Measurements from ENCODE around the gene CBS.
"Not testable (repeated sequence)": the region's sequence is repeated elsewhere in the genome, so short reads cannot be mapped to it uniquely, and the experiment has no call there.

CBS gene

GRCh38 chr21:43075170-43076022, at the start of gene CBS:
TSS of gene CBS (minus strand) at chr21:43075835. CDS start at chr21:43072193, 3,642 bp downstream.
- not testable (repeated sequence) for DNase-seq

GRCh38 chr21:43115956-43116355, 40.3 kb upstream of the CBS start:
- not testable (repeated sequence) for DNase-seq

GRCh38 chr21:43114483-43114882, 38.8 kb upstream of the CBS start:
- not testable (repeated sequence) for DNase-seq

- DNase-seq = not testable (repeated sequence)
Measured at GRCh38 chr21:43109006-43109405, 33.4 kb upstream of the CBS start.

- not testable (repeated sequence) for DNase-seq
Measured at GRCh38 chr21:43108177-43108576, 32.5 kb upstream of the CBS start.

DNA sequence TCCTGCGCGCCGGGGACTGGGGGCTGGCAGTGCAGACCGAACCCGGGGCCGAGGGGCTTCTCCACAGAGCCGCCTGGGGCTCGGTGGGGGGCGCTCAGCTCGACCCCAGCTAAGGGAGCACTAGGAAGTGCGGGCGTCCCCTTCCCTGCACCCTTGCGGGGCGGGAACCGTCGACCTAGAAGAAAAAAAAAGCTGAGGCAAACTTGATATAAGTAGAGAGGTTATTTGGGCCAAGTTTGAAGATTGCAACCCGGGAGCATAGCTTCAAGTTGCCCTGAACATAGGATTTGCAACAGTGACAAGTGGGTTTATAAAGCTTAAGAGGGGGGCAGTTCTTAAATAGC, 32.1 kb upstream of the CBS start:
- not testable (repeated sequence) for DNase-seq

- not testable (repeated sequence) for DNase-seq
Measured at GRCh38 chr21:43106965-43107793, 31.5 kb upstream of the CBS start, which contains the start of gene U2AF1. TSS of gene U2AF1 (minus strand) at chr21:43107570. CDS start at chr21:43107494, 76 bp downstream.

- DNase-seq = not testable (repeated sequence)
Measured at GRCh38 chr21:43104642-43105041, 29.0 kb upstream of the CBS start.

- not testable (repeated sequence) for DNase-seq
Measured at GRCh38 chr21:43102281-43102680, 26.6 kb upstream of the CBS start.

DNA sequence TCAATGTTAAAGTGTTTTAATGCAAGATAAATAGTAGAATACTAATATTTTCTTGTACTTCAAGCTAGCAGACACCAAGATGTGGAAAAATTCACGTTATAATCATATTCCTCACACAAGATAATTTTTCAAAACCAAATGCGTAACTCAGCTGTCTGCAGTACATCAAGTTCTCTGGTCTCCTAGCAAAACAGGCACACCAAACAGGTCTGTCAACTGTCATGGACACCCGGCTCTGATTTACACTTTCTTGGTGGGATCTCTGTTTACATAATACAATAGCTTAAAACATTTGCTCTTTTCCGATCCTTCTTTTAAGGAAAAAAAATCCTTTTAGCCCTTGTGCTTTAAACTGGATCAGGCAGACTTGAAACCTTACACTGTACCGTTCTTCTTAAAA, 26.0 kb upstream of the CBS start:
- DNase-seq = not testable (repeated sequence)

- not testable (repeated sequence) for DNase-seq
Measured at GRCh38 chr21:43101000-43101399, 25.4 kb upstream of the CBS start.

- not testable (repeated sequence) for DNase-seq
Measured at GRCh38 chr21:43091979-43092614, 16.5 kb upstream of the CBS start.

- not testable (repeated sequence) for DNase-seq
Measured at GRCh38 chr21:43090947-43091346, 15.3 kb upstream of the CBS start.

DNA sequence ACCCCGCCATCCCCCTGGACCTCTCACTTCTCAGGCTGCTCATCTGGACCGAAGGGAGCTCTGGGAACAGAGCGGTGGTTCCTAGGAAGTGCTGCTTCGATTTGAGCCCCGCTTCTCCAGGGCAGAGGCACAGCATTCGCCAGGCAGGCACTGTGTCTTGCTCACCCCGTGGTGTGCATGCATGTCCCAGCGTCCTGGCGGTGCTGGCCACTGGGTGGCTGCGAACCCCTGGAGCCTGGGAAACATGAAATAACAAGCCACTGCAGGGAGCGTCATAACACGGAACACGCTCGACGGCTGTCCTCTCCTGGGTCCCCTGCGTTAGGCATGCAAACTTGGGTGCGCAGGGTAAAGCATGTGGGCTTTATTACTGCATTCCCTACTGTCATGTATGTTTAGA, 13.8 kb upstream of the CBS start:
- not testable (repeated sequence) for DNase-seq

DNA sequence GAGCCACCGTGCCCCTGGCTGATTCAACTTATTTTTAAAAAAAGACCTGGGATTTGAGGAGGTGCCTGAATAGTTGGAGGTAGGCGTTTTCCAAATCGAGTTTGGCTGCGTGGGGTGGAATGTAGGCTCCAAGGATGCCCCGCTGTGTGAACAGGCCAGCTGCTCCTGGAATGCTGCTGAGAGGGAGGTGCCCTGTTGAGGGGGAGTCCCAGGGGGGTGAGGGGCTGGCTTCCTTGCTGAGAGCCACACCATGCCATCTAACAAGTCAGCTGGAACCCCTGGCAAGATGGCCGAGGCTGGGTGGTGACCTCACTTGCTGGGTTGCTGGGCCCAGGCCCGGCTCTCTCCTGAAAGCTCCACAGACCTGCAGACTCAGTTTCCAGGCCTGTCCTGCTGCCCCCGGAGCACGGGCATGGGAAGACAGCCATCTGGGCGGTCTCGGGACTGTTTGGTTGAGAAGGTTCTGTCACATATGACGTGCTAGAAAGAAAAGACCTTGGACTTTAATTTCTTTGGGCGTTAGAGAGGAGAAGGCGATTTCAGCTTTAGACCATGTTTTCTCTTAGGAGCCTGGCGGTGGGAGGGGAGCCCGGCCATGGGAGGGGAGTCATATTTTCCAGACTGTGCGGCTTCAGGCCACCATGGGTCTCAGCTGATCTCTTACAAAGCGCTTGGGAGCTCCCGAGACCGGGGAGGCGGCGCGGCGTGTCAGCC, 7.1 kb upstream of the CBS start:
- DNase-seq = not testable (repeated sequence)

DNA sequence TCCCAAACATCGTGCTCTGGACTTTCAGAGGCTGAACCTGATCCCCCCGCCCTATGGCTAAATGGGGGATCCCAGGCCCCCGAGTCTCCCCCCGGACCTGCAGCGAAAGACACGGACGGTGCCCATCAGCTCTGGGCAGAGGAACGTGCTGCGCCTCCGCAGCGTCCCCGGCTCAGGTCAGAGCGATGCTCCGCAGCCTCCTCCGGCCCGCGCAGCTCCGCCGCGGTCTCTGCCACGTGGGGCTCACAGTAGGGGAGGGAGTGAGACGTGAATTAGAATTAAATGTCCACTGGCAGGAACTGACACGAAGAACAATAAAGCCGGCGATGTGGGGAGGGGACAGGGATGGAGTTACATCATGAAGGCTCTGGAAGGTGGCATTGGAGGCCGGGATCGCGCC, 1.0 kb upstream of the CBS start:
- DNase-seq = not testable (repeated sequence)

DNA sequence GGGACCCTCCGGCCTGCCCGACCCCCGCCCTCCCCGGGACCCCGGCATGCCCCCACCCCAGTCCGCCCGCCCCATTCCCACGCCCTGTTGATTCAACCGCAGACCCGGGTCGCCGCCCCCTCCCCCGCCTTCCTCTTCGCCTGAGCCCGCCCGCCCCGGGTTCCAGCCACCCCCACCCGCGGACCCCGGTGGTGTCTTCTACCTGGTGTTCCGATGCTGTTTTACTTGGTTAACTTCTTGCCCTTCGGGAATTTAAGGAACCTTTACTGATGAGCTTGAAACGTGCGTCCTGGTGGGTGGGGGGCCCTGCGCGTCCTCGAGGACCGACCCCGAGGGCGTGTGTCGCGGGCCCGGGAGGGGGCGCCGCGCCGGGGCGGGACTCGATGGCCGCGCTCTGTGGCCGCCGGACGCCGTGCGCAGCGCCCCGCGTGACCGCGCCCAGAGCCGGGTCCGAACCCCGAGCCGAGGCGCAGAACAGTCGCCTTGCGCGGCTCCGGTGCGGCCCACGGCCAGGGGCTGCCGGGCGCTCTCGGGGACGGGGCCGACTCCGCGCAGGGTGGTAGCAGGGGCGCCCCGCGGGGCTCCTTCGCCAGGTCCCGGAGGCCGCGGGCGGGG, 495 bp upstream of the CBS start:
- DNase-seq = not testable (repeated sequence)

GRCh38 chr21:43074401-43075169, 1.1 kb downstream of the CBS start:
- DNase-seq = not testable (repeated sequence)

DNA sequence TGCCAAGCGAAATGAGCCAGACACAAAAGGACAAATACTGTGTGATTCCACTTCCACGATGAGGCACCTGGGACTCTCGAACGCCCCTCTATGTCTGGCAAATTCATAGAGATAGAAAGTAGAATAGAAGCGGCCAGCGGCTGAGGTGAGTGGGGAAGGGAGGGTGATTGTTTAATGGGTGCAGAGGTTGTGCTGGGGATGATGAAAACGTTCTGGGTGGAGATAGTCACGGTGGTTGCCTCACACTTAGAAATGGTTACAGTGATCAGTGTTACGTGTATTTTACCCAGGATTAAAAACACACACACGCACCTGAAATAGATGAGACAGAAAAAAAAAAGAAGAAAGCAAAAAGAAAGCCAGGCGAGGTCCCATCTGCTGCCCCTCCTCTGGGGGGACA, 2.9 kb downstream of the CBS start:
- not testable (repeated sequence) for DNase-seq

DNA sequence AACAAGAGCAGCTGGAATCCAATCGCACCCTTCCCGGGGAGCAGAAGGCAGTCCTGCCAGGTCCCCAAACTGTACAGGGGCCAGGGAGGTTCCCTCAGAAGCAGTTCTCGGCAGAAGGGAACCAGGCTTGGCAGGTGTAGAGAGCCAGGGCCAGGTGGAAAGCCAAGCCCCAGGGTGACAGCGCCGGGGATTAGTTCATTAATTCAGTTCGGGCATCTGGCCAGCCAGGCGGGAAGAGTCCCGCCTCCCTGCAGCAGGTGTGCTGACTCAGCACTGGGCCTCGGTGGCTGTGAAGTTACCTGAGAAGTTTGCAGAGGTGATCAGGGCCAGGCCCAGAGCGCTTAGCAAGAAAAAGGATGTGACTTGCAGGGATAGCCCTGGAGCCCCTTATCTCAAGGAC, 6.0 kb downstream of the CBS start:
- not testable (repeated sequence) for DNase-seq

DNA sequence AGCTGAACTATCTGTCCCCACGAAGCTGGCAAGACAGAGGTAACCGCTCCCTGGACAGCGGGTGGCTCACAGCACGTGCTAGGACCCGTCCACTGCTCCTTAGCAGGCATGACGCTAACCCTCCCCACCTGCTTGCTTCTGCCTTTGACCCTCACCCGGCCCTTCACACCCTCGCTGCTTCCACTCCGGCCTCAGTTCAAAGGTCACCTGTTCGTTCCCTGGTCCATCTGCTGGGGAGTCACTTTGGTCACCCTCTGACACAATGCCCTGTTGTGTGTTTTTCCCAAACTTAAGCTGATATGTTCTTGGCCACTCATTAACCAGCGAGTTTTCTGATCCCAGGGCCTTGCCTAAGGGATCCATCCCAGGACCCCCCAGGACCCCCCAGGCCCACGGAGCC, 7.6 kb downstream of the CBS start:
- not testable (repeated sequence) for DNase-seq
